CD4-positive, alpha-beta T cell treated with Interleukin-10 for 1 hour (primary cell): ENCODE measurements around the gene CTNNA2.

Source experiments
- DNase-seq: peaks from one replicate; pipeline ENCODE4 v3.0.0-alpha.2; 2020

Gene CTNNA2

GRCh38 chr2:79512442-79513401 lies at the start of gene CTNNA2:
TSS of gene CTNNA2 (plus strand) at chr2:79513051.
- DNase-seq: no peak

GRCh38 chr2:79487399-79487798 lies 25.5 kb upstream of the CTNNA2 start:
- no peak for DNase-seq

- no peak for DNase-seq
Observed at GRCh38 chr2:79511320-79511951, 1.4 kb upstream of the CTNNA2 start.

GRCh38 chr2:79513711-79514110 lies 860 bp downstream of the CTNNA2 start:
- no peak for DNase-seq

- no peak for DNase-seq
Observed at GRCh38 chr2:79529636-79530035, 16.8 kb downstream of the CTNNA2 start.

- DNase-seq: no peak
Observed at GRCh38 chr2:79530443-79530842, 17.6 kb downstream of the CTNNA2 start.

GRCh38 chr2:79547568-79547967 lies 34.7 kb downstream of the CTNNA2 start:
- DNase-seq: no peak

GRCh38 chr2:79552653-79553052 lies 39.8 kb downstream of the CTNNA2 start:
- no peak for DNase-seq

- DNase-seq: no peak
Observed at GRCh38 chr2:79554899-79555298, 42.0 kb downstream of the CTNNA2 start.

GRCh38 chr2:79564065-79564464 lies 51.2 kb downstream of the CTNNA2 start:
- no peak for DNase-seq

- no peak for DNase-seq
Observed at GRCh38 chr2:79569048-79569447, 56.2 kb downstream of the CTNNA2 start.

- no peak for DNase-seq
Observed at GRCh38 chr2:79573895-79574674, 61.2 kb downstream of the CTNNA2 start.

GRCh38 chr2:79576451-79576850 lies 63.6 kb downstream of the CTNNA2 start:
- no peak for DNase-seq

GRCh38 chr2:79578952-79579351 lies 66.1 kb downstream of the CTNNA2 start:
- no peak for DNase-seq

- DNase-seq: no peak
Observed at GRCh38 chr2:79580175-79580574, 67.3 kb downstream of the CTNNA2 start.

- DNase-seq: no peak
Observed at GRCh38 chr2:79585701-79586433, 73.0 kb downstream of the CTNNA2 start.

GRCh38 chr2:79591281-79591680 lies 78.4 kb downstream of the CTNNA2 start:
- DNase-seq: no peak

- DNase-seq: no peak
Observed at GRCh38 chr2:79593237-79593867, 80.5 kb downstream of the CTNNA2 start.

- DNase-seq: no peak
Observed at GRCh38 chr2:79596403-79596802, 83.6 kb downstream of the CTNNA2 start.

- no peak for DNase-seq
Observed at GRCh38 chr2:79604748-79605147, 91.9 kb downstream of the CTNNA2 start.

- no peak for DNase-seq
Observed at GRCh38 chr2:79611448-79612016, 98.7 kb downstream of the CTNNA2 start.

GRCh38 chr2:79612999-79613398 lies 100.1 kb downstream of the CTNNA2 start:
- DNase-seq: no peak
